BE2C (cell line): ENCODE data around the gene CEP120.

ENCODE experiments used
- DNase-seq: peaks from one replicate; pipeline ENCODE4 v3.0.0-alpha.2; 2020
- H3K27me3 ChIP-seq: fragments of 250-450 bp; sonication (Bioruptor Pico); 2 replicates; pipeline ENCODE4 v1.5.1; 2020; ENCODE audit warnings: mild to moderate bottlenecking
- H3K36me3 ChIP-seq: fragments of 250-450 bp; sonication (Bioruptor Pico); 2 replicates; pipeline ENCODE4 v1.5.1; 2020; ENCODE audit warnings: mild to moderate bottlenecking
- H3K4me1 ChIP-seq: fragments of 250-450 bp; sonication (Bioruptor Pico); 2 replicates; pipeline ENCODE4 v1.5.1; 2020
- H3K4me3 ChIP-seq: 2 replicates; pipeline ENCODE4 v1.5.1; 2011; ENCODE audit warnings: low read depth, low read length
- H3K9me3 ChIP-seq: fragments of 250-450 bp; sonication (Bioruptor Pico); 2 replicates; pipeline ENCODE4 v1.5.1; 2020
- CTCF ChIP-seq: IDR thresholded peaks from 2 replicates; pipeline ENCODE4 v1.5.1; 2012; ENCODE audit warnings: mild to moderate bottlenecking, low read depth, low read length

CEP120 gene

GRCh38 chr5:123297866-123298265 is 125.3 kb downstream of the CEP120 start:
- no peak for TF ChIP-seq CTCF
- no peak overlapping the region for H3K4me3 ChIP-seq
- DNase-seq, result no peak

GRCh38 chr5:123297198-123297831 is 125.9 kb downstream of the CEP120 start:
- TF ChIP-seq CTCF, result no peak
- Histone ChIP-seq H3K4me1 (no peaks in the 10 kb centered on the region), H3K9me3 (no peaks in the 10 kb centered on the region), H3K4me3 (no peak overlapping the region), H3K27me3 (peaks cover 6% of the 10 kb centered on the region), H3K36me3 (no peaks in the 10 kb centered on the region)
- no peak for DNase-seq

More at GRCh38 chr5:123297866-123298265, 125.3 kb downstream of the CEP120 start:
- Histone ChIP-seq H3K36me3 (no peaks in the 10 kb centered on the region), H3K27me3 (peaks cover 5% of the 10 kb centered on the region), H3K9me3 (no peaks in the 10 kb centered on the region), H3K4me1 (no peaks in the 10 kb centered on the region)
